COLO668 (cell line): ENCODE measurements around the gene ABCA5.

Experiments used
- DNase-seq: peaks from one replicate; lab custom pipeline; 2025; ENCODE audit not compliant: unreplicated experiment; lab: John Stamatoyannopoulos, UW

The ABCA5 gene

DNA sequence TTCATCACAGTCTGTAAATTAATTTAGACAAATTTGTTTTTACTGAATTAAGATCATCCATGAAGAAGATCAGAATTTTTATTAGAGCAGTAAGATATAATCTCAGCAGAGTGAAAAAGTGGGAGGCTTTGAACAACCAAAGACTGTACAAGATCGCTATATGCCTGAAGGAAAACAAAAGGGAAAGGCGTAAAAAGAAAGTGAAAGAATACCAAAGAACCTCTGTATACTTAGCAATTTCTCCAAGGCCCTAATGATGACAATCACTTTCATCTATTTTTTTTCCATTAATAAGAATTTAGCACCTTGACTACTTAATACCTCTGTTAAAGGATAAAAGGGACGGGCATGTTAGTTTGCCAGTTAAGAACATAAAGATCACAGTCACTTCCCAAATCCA lies 59.7 kb downstream of the ABCA5 start:
- DNase-seq, result no peak

DNA sequence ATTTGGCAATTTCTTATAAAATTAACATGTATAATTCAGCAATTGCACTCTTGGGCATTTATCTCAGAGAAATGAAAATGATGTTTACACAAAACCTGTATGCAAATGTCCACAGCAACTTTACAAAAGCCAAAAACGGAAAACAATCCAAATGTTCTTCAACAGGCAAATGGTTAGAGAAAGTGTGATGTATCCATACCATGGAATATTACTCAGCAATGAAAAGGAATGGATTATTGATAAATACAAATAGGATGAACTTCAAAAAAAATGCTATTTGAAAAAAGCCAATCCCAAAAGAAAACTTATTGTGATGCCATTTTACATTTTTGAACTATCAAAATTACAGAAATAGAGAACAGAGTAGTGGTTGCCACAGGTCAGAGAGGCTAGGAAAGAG lies 61.1 kb downstream of the ABCA5 start:
- no peak for DNase-seq

DNA sequence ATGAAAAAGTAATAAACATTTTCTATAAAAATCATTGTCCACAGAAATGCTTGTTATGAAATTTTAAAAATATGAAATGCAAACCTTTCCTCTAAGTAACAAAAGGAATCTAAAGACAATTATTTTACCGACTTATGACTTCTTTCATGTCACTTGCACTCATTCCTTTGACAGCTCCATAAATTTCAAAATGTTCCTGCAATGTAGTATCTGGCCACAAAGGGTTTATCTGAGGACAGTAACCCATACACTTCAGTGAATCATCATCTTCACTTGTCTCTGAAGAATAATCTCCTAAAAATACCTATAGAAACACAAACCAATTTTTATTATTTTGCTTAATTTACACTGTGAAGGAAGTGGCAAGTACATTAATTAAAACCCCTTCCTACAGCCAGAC lies 72.7 kb downstream of the ABCA5 start:
- DNase-seq, result no peak

DNA sequence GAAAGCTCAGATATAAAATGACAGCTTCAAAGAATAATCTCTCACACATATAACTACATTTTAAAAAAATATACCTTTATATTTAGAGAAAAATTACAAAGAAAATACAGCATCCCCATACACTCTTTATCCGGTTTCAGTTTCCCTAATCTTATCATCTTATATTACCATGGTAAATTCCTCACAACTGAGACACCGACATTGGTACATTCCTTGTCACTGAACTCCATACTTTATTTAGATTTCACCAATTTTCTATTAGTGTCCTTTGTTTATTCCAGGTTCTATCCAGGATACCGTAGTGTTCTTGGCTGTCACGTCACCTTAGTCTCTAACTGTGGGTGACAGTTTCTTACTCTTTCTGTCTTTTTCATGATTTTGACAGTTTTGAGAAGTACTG lies 76.3 kb downstream of the ABCA5 start:
- DNase-seq, result no peak

DNA sequence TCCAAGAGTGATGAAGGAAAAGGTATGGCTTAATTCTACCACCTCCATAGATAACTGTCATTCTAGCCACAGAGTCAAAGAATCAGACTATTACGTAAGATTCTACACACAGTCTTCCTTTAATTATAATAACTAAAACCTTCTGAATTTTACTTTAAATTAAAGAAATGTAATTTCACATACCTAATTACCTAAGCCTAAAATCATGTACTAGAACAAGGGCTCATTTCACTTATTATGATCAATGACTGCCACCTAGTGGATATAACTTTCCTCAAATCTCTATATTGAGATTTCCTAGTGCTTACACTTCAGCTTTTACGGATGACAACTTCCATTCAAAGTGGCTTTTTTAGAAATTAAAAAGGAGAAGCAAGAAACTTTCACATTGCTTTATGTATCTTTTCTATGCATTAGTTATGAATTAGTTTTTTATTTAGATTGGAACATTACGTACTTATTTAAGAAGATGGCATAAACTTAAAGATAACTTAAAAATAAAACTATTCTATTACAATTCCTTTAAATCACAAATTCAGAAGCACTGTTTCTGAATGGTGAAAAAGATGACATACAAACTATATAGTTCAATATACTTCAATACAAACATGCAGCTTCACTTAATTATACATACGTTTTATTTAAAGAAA lies 80.1 kb downstream of the ABCA5 start:
- no peak for DNase-seq

DNA sequence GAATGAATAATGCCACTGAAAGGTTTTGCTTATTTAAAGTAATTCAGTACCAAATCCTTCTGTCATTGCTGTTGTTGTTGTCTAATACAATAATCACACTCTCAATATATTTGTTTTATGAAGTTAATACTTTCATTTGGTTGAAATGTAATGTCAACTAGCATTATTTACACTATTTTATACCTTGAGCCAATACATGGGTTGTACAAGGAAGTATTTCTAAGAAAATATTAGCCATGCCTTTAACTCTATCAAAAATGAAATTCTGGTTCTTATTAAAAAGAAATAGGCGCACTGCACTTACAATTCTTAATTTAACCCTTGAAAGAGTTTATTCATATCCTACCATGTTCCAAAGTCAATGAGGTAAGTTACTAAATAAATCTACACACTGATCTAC lies 80.7 kb downstream of the ABCA5 start:
- no peak for DNase-seq

DNA sequence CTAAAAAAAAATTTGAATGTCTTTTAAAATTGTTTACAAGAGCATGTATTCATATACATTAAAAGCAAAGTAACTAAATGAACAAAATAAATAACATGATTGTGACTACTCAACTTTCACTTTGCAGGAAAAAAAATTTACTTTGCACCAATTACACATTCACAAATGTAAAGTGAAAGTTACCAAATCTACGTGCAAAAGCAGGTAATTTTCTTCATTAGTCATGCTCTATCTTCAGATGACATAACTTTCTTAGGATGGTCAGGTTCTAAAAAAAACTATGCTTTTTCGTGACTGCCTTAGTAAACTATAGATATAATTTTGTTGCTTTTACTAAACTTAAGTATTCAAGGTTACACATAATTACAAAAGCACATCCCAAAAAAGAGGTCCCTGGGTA lies 81.3 kb downstream of the ABCA5 start:
- DNase-seq, result no peak

DNA sequence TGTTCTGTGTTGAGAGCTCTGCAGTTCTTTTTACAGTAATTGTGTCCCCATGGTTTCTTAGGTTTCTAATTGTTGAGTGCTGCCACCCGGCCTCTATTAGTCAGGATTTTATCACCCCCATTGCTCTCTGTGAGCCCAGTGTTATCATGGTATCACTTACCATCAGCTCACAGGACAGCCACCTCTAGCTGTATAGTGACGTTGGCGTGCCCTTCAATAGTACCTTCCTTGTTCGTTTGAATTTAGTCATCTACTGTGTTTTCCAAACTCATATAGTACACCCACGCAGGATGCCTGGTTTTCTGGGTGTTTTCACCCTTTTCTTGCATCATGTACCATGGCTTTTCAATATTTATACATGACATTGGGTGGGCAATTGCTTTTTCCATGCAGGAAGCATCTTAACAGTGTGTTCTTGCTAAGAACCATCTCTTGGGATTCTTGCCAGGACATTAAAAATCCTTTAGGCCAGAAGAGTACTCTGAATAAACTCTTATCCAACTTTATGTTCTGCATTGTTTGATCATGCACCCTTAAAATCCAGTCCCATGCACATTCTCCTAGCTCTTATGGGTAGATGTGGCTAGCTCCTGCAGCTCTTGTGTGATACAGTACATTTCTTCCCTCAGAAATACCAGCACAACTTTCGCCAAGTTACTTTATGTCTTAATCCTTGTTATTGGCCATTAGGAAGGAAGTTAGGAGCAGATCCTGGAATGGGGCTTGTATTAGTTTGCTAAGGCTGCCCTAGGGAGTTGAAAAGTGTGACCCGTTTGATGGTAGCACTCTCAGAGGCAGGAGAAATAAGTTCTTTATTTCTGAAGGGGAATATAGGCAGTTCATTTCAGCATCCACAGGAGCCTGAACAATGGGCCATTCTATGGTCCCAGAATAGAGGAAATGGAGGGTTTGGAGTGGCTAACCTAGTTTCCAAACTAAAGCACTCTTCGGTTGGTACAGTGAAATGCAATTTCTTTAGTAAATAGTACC lies 87.0 kb downstream of the ABCA5 start:
- no peak for DNase-seq

DNA sequence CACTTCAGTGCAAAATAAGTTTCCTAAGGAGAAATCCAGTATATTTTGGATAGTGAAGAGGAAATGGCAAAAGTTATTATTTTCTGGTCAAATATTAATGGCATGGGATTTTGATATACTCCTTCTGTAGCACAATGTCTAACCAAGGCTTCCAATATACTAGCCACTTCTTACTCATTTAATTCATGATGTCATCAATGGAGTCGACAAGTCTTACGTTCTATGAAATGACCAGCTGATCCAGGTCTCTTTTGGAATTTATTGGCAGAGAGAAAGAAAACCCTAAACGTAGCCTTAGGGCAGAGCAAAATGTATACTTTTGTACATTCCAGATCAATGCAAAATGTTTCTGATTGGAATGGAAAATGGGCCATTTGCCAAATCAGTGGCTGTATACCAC lies 90.0 kb downstream of the ABCA5 start:
- no peak for DNase-seq

DNA sequence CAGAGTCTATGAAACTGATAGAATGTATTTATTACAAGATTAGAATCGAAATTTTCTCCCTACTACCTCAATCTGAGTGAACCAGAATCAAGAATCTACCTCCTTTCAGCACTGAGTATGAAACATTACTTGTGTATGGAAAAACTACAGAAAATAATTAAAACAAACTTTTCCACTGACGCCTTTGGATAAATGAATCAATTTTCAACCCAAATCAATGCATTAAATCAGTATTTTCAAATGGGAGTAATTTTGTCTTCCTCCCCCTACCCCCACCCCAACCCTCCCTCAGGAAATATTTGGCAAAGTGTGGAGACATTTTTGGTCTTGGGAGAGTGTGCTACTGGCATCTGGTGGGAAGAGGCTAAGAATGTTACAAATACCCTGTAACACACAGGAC lies 90.5 kb downstream of the ABCA5 start:
- no peak for DNase-seq

DNA sequence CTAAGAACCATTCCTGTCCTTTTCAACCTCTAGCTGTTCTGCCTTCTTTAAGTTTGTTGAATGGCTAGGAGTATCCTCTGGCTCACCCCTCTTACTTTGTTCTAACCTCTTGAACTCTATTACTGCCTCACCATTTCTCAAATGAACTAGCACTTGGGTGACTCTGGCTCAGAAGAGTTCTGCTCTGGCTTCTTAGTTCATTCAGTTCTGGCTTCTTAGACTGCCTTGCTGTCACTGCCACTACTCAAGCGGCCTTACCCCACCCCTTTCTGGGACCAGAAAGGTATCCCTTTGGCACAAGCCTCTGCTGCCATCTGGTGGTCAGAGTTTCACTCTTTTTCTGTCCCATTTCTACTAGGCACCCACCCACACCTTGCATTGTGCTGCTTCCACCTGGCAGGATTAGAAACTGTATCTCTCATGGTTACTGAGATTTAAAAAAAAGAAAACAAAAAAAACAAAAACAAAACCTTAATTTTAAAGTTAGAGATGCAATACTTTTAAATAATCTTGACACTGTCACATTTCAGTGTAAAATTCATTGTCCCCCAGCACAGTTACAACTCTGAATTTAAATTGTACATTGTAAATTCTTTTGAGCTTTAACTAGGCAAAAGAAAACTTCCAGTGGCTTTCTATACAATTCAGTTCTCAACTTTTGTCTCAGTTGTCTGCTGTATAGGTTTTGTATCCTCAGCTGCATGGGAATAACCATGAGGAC lies 91.4 kb downstream of the ABCA5 start:
- peak; percentile 54 for DNase-seq

DNA sequence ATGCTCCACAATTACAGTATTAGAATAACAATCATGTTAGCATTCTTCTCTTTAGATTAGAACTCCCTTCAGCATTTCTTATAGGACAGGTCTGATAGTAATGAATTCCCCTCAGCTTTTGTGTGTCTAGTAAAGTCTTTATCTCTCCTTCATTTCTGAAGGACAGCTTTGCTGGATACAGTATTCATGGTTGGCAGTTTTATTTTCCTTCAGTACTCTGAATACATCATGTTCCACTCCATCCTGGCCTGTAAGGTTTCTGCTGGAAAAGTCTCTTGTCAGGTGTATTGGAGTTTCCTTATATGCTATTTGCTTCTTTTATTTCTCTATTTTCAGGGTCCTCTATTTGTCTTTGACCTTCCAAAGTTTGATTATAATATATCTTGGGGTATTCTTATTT lies 94.3 kb downstream of the ABCA5 start:
- DNase-seq, result no peak

DNA sequence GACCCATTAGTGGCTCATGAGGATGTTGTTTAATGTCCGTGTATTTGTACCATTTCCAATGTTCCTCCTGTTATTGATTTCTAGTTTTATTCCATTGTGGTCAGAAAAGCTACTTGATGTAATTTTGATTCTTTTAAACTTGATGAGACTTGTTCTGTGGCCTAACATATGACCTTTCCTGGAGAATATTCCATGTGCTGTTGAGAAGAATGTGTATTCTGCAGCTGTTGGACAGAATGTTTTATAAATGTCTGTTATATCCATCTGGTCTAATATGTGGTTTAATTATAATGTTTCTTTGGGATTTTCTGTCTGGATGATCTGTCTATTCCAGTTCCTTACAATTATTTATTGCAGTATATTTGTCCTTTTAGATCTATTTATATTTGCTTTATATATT lies 95.4 kb downstream of the ABCA5 start:
- DNase-seq, result no peak

DNA sequence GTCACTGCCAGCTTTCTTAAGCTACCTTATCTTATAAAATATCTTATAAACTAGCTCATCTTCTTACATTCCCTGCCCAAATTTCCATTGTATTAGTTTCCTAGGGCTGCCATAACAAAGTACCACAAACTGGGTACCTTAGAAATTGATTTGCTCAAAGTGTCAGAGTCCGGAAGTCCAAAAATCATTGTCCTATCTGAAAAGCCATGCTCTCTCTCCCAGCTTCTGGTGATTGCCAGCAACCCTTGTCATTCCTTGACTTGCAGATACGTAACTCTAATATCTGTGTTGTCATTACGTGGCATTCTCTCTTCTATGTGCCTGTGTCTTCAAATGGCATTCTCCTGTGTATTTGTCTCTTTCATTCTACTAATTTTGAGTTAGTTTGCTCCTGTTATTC lies 96.0 kb downstream of the ABCA5 start:
- no peak for DNase-seq

DNA sequence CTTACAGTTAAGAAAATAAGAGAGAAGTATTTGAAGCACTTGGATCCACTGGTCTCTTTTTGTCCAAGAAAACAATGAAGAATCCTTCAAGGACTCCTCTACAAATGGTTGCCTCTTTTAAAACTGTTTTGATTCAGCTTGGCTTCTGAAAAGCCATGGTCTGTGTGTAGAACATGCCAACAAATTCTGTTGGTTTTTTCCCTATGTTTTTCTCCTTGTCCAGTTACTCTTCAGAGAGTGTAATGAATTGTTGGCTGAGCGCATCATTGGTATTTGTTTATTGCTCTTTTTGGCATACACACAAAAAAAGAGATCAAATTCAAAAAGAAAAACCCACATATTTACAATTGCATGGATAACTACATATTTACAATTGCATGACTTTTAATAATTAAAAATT lies 98.4 kb downstream of the ABCA5 start, which contains the start of gene ABCA10:
TSS of gene ABCA10 (minus strand) at position 249 of the 400 bp plus-strand sequence. CDS start 3,466 bp downstream, outside the sequence.
- no peak for DNase-seq

DNA sequence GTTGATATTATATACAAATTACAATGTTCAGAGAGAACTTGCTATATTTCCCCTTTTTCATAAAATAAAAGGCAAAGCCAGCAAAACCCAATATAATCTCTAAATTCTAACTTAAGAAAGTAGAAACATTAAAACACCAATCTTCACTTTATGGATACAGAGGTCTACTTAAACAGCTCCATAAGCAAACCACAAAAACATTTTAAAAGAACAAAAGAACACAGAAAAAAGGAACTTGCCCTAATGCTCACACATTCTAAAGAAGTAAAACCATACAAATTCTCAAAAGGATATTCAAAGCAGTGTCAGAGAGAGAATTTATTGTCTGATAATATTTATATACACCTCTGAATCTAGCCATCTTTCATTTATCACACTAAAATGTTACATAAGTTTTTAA lies 98.9 kb downstream of the ABCA5 start:
- no peak for DNase-seq

DNA sequence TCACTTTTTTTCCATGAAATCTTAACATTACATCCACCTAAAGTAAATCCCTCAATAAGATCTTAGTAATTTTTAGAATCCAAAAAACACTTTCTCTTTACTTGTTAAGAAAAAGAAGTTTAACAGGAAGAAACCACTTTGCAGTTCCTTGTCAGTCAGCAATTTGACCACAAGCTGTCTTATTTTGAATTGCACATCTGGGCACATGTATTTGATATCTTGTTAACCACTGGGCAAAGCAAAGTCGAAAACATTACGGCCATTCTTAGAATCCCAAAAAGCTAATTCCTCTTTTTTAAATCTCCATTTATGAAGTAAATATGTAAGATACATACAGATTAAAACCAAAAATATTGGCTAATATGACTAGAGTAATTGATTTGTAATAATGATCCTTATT lies 99.4 kb downstream of the ABCA5 start:
- DNase-seq, result no peak

DNA sequence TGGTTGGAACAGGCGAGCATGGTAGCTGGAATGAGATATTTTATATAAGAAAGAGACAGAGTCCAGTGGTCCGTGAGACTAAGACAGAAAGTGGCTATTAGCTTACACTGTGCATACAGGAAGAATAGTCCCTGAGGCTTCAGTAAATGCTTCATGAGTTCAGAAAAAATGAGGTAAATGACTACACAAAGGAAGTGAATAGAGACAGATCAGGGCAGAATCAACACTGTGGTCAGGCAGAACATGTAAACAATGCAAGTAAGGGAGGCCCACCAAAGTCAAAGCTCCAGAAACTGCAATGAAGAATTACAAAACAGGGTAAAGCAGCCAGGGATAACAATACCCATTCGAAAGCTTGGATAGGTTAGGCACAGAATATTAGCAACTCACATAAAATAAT lies 103.1 kb downstream of the ABCA5 start:
- DNase-seq, result no peak

DNA sequence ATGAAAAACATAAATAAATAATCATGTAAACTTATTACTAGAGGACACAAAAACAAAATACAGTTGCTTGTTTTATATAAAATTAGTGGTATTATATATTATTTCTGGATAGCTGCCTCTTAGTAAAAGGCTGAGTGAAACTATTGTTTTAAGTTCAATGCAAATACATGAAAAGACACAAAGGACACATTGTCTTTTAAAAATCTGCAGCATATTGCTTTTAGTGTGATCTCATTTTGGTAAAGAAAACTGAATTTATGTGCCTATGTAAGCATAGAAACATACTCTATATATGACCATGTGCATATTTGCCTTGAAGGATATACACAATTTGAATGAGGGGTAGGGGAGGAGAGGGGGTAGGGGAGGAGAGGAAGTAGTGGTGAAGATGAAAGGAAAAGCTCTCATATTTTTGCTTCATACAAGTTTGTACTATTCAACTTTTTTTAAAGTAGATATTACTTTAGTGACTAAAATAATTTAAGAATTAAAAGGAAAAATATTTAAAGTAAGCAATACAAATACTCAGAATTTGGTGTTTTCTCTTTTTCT lies 104.2 kb downstream of the ABCA5 start:
- no peak for DNase-seq

DNA sequence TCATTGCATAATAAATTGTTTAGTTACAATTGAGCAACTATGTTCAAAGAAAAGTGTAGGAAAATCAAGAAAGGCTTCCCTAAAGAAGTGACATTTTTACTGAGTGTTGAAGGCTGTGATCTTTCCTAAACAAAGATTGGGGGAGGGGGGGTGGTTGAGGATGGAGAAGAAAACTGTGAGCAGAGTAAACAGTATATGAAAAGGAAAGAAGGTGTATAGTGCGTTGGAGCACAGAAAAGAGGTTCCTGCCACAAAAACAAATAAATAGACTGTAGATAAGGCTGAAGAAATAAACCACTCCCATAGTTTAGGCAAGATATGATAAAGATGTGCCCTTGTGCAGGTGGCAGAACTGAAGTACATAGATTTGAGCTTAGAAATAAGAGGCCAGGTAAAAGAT lies 106.8 kb downstream of the ABCA5 start:
- DNase-seq, result no peak

DNA sequence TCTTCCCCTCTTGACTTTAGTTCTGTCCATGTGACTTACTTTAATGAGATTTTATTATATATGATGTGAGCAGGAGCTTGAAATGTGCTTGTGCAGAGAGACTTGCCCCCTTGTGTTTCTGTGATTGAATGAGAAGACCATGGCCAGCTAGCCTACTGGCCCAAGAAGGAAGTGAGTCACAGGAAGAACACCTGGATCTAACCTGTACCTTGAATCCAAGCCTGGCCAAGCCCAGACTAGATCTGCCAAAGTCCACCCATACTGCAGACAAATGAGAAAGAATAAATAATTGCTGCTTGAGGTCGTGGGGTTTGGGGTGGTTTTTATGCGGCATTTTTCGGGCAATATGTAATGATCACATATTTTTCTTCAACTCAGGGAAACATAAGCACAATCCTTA lies 107.9 kb downstream of the ABCA5 start:
- no peak for DNase-seq
